GM19455 (cell line): Measurements from ENCODE around the gene OR2L8.

Experiments
- ATAC-seq: cut with Tn5 transposase; IDR thresholded peaks from one replicate; pipeline ENCODE4 v1.9.1; 2021; ENCODE audit not compliant: unreplicated experiment

The OR2L8 gene

DNA sequence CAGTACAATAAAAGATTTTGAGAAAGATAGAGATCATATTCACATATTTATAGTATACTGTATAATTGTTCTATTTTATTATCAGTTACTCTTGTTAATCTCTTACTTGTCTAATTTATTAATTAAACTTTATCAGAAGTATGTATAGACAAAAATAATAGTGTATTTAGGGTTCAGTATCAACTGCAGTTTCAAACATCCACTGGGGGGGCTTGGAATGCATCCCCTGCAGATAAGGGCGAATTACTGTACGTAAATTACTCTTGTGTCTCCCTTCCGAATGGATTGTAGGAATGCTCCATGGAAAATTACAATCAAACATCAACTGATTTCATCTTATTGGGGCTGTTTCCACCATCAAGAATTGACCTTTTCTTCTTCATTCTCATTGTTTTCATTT, at the start of gene OR2L8:
OR2L8 (plus strand) TSS at position 301 of the 400 bp plus-strand sequence; CDS start at position 301, 0 bp downstream.
- ATAC-seq: no peak

DNA sequence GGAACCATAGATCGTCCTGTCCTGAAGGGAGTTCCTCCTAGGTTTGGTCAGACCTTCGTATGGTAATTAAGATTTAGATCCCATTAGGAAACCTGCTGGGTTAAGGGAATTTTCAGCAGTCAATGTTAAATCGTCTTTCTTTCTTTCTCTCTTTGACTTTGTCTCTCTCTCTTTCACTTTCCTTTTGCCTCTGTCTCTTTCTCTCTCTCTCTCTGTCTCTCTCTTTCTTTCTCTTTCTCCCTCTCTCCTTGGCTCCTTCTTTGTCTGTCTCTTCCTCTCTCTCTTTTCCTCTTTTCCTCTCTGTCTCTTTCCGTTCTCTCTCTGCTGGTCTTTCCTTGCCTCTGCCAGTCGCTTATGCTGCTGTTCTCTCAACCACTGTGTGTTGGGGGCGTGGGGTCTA, 44.5 kb upstream of the OR2L8 start:
- no peak for ATAC-seq

GRCh38 chr1:247905181-247905580, 43.5 kb upstream of the OR2L8 start:
- no peak for ATAC-seq

GRCh38 chr1:247905910-247906503, 42.7 kb upstream of the OR2L8 start:
- no peak for ATAC-seq

GRCh38 chr1:247906504-247907047, 42.1 kb upstream of the OR2L8 start:
- no peak for ATAC-seq

GRCh38 chr1:247908766-247909165, 39.9 kb upstream of the OR2L8 start:
- no peak for ATAC-seq

- ATAC-seq: no peak
Observed at GRCh38 chr1:247913786-247914185, 34.9 kb upstream of the OR2L8 start.

GRCh38 chr1:247914941-247915662, 33.6 kb upstream of the OR2L8 start:
- ATAC-seq: no peak

DNA sequence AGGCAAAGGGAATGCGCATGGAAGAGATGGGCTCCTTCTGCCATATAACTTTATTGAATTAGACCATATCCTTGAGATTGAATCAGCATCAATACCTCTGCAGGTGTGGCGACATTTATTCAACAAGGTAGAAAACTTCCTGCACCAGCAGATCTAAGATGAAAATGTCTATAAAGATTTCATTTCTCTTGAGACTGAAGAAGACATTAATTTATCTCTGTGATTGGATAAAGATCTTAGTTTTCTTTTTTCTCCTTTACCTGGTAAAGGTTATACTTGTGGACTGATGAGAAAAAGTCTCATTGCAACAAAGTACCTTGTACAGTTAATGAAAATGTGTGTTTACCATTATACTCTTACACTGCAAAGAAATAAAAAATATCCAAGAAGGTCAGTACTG, 28.7 kb upstream of the OR2L8 start, which contains the start of gene OR2T8:
OR2T8 (plus strand) TSS at position 301 of the 400 bp plus-strand sequence. CDS start 766 bp downstream, outside the sequence.
- no peak for ATAC-seq

DNA sequence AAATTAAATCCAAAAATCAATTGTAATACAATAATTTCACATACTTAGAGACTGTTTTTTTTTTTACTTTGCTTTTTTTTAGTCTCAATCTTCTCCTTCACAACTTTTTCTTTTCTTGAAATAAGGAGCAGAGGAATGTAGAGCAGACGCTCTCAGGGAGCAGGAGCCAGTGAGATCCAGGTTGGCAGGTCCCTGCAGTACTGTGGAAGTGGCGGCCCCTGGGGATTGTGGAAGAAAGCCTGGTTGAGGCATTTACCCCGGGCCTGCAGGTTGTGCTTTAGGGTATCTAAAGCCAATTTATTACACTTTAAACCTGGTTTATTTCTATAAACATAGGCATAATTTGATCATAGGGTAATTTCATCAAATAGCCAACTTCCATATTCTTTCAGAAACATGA, 24.7 kb upstream of the OR2L8 start:
- no peak for ATAC-seq

GRCh38 chr1:247924868-247925267, 23.8 kb upstream of the OR2L8 start, which contains the start of gene OR2AJ1:
OR2AJ1 (plus strand) TSS chr1:247924889; CDS start chr1:247933769, 8,880 bp downstream.
- ATAC-seq: no peak

- no peak for ATAC-seq
Observed at GRCh38 chr1:247933989-247934388, 14.7 kb upstream of the OR2L8 start.

- no peak for ATAC-seq
Observed at GRCh38 chr1:247935781-247936180, 12.9 kb upstream of the OR2L8 start.

DNA sequence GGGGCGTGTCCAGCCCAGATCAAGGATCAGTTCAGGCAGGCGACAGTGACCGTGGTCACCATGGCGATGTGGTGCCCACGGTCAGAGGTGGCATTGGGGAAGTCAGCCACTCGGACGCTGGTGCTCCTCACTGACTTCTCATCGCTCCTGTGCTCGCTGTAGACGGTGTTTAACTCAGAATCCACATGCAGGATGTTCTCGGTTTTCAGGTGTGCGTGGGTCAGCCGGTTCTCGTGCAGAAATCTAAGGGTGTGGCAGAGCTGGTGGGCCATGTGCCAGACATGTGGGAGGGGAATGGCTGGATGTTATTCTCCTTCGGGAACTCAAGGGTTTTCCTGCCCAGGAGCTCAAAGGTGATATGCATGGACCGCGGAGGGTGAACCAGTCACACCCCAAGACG, 12.2 kb upstream of the OR2L8 start:
- ATAC-seq: no peak

GRCh38 chr1:247936965-247937734, 11.5 kb upstream of the OR2L8 start:
- ATAC-seq: peak; percentile 100

DNA sequence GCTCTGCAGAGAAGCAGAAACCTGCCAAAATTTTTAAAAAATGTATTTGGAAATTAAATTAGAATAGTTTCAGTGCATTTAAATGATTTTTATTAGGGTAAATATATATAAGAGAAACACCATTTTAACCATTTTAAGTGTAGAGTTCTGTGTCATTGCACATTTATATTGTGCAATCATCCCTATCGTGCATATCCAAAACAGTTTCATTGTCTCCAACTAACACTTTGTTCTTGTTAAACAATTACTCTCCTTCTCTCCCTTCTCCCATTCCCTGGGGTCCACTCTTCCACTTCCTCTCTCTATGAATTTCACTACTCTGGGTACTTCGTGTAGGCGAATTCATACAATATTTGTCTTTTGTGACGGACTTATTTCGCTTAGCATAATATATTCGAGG, 6.0 kb upstream of the OR2L8 start:
- ATAC-seq: no peak

- ATAC-seq: no peak
Observed at GRCh38 chr1:247953408-247953807, 4.8 kb downstream of the OR2L8 start.

- no peak for ATAC-seq
Observed at GRCh38 chr1:247961791-247962190, 13.1 kb downstream of the OR2L8 start.

DNA sequence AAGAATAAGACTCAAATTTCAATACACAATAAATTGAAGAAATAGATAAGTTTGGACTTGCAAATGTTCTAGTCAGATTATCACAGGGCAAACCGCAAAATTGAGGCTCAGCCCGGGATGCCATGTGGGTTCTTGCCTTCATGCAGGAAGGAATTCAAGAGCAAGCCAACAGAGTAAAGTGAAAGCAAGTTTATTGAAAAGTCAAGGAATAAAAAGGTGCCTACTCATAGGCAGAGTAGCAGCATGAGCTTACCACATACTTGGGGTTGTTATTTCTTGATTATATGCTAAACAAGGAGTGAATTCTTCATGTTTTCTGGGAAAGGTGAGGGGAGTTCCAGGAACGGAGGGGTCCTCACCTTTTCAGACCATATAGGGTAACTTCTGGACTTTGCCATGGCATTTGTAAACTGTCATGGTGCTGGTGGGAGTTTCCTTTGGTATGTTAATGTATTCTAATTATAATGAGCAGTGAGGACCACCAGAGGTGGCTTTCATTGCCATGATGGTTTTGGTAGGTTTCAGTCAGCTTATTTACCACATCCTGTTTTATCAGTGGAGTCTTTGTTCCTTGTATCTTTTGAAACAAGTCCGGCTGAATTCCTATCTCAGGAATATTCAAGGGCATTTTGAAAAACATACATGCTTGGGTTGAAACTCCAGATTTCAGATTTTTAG, 14.4 kb downstream of the OR2L8 start:
- no peak for ATAC-seq

GRCh38 chr1:247964933-247965332, 16.3 kb downstream of the OR2L8 start, which contains the start of gene OR2AK2:
OR2AK2 (plus strand) TSS chr1:247965233; CDS start chr1:247965377, 144 bp downstream.
- ATAC-seq: no peak
